IPS DF 4.7 (cell line): Measurements from ENCODE around the gene BTBD17.

Experiments
- DNase-seq: peaks from one replicate; pipeline ENCODE4 v3.0.0-alpha.2; 2013; ENCODE audit warnings: low spot score; ENCODE audit errors: extremely low read depth

The BTBD17 gene

GRCh38 chr17:74389084-74389753 is 27.6 kb upstream of the BTBD17 start:
- DNase-seq = no peak

DNA sequence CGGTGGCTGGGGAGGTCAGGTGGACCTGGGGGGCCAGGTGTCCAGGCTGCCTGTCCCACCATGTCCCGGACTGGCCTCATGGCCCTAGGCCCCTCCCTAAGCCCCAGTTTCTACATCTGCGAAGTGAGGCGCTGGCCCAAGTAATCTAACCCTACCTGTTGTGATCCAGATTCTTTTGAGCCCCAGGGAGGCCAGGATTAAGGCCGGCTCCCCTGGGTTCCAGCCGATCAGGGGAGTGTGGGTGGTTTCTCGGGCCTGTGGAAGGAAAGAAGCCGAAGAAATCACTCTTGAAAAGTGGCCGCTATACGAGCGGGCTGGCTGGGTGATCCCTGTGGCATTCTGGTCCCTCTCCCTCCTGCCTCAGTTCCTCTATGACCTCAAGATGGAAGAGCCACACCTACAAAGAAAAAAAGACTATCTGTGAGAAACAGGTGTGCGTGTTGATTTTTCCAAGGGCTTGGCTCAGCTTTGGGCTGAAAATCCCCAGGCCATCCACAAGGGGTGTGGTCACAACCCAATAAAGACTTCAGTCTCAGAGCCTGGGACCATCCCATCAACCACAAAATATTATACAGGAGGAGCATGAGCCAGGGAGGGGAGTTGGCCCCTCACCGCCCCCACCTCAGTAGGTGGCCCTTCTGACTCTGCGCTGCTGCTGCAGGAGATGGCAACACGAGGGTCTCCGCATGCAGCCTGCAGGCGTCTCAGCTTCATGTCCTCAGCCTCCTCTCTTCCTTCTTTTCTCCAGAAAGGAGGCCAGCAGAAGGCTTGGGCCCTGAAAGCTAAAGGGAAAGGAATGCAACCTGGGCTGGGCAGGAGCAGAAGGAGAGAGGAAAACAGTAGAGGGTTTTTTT is 25.9 kb upstream of the BTBD17 start:
- no peak for DNase-seq

GRCh38 chr17:74386386-74386785 is 24.7 kb upstream of the BTBD17 start:
- DNase-seq = no peak

GRCh38 chr17:74385201-74385600 is 23.5 kb upstream of the BTBD17 start:
- no peak for DNase-seq

- DNase-seq = no peak
Observed at GRCh38 chr17:74383141-74383540, 21.5 kb upstream of the BTBD17 start.

GRCh38 chr17:74380959-74381808 is 19.5 kb upstream of the BTBD17 start:
- no peak for DNase-seq

GRCh38 chr17:74380086-74380958 is 18.7 kb upstream of the BTBD17 start:
- no peak for DNase-seq

GRCh38 chr17:74379495-74380085 is 17.9 kb upstream of the BTBD17 start:
- no peak for DNase-seq

- DNase-seq = no peak
Observed at GRCh38 chr17:74374858-74375257, 13.2 kb upstream of the BTBD17 start.

- no peak for DNase-seq
Observed at GRCh38 chr17:74373838-74374606, 12.4 kb upstream of the BTBD17 start.

DNA sequence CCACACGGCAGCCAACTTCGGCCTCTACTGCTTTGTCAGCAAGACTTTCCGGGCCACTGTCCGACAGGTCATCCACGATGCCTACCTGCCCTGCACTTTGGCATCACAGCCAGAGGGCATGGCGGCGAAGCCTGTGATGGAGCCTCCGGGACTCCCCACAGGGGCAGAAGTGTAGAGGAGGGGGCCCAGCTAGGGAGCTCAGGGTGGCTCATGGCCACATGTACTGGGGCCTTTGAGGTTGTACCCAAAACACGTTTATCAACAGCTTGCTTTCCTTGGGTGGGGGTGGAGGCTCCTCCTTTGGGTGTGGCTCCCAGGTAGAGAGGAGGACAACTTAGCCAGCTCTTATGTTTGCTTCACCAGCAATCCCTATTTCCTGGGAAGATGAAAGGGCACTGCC is 10.8 kb upstream of the BTBD17 start:
- DNase-seq = no peak

DNA sequence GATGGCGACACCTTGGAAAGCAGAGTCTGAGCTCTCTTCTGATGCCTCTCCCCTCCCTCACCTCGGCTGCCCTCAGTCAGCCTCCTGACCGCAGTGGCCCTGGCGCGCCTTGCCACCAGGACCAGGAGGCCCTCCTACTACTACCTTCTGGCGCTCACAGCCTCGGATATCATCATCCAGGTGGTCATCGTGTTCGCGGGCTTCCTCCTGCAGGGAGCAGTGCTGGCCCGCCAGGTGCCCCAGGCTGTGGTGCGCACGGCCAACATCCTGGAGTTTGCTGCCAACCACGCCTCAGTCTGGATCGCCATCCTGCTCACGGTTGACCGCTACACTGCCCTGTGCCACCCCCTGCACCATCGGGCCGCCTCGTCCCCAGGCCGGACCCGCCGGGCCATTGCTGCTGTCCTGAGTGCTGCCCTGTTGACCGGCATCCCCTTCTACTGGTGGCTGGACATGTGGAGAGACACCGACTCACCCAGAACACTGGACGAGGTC is 10.0 kb upstream of the BTBD17 start:
- no peak for DNase-seq

DNA sequence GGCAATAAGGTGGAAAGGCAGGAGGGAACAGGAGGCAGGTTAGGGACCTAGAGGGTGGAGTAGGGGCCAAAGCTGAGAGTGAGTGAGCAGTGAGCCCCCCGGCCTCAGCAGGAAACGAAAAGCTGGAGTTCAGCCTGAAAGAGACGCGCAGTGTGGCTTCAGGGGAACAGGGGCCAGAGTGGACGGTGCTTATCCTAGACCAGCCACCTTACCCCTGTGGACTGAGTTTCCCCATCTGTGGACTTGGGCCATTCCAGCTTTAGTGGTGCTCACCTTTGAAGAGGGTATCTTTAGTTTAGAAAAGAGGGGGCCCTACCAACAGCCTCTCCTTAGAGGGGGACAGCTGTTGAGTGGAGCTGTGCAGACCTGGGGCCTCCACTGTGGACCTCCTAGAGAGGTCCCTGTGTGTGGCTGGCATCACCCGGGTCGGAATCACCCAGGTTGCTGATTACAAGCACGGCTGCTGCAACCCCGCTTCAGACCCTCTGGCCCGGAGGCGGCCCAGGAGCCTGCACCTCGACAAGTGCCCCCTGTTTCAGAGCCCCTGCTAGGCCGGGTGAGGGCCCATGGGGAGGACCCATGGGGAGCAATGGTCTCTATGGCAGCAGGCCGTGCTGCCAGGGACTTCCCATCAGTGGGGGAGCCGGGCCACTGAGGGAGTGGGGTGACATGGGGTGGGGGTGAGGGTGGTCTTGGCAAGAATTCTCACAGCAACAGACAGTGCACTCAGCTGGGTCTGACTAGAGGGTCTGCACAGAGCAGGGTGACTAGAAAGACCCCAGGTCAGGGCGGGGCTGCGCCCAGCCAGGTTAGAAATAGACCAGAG is 8.2 kb upstream of the BTBD17 start:
- no peak for DNase-seq

GRCh38 chr17:74369221-74369620 is 7.6 kb upstream of the BTBD17 start:
- no peak for DNase-seq

DNA sequence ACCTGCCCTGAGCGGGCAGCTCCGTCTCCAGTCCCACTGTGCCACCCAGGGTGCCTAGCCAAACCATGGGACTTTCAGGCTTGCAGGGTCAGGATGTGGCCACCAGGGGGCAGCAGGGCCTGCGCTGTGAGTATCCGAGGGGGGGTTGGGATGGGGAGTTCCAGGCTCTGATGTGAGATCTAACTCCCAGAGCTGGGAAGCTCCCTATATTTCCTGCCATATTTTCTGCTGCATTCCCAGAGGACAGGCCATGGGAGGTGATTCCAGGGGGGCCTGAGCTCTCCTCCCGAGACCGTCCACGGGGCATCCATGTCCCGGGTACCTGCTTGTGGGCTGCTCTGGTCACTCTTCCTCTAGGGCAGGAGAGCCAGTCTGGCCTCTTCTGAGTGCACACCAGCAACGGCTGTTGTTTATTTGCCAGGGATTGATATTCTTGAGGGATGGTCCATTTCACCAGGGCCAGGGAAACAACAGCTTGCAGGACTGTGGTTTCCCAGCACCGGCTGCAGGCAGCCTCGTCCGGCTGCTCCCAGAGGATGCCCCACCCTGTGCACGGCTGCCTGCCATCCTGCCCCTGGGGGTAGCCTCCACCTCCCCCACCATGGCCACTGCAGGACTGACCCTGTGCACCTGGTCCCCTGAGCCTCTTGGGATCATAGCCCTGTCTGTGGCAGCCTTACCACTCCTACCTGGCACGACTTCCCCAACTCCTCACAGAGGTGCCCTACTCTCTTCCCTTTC is 6.8 kb upstream of the BTBD17 start:
- DNase-seq = no peak

GRCh38 chr17:74367206-74367605 is 5.5 kb upstream of the BTBD17 start, which contains the start of gene GPR142:
TSS of gene GPR142 (plus strand) at chr17:74367506. CDS start at chr17:74369541, 2,035 bp downstream.
- DNase-seq = no peak

DNA sequence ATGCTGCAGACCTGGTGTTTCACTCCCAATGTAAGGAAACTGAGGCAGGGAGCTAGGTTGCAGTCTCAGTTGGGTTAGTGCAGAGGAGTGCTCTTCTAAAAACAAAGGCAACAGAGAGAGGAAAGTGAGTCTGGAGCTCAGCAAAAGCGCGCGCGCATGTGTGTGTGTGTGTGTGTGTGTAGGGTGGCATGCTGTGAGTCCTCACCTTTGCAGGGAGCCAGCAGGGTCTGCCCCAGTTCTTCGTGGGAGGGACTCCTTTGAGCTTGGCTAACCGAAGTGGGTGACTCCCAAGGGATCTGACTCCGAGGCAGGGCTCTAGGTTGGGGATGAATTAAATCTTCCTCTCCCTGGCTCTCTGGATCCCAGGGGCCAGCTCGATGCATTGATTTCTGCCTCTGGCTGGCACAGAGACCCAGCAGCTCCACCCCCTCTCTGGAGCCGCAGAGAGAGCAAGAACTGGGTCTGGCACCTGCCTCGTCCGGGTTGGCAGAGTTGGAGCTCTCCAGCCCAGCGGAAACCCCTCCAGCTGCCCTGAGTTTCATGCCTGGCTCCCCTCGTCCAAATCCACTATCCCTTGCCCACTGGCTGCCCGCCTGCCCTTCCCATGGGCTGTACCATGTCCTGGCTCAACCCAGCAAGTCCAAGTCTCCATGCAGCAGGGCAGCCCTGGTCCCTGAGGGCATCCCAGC is 1.3 kb upstream of the BTBD17 start:
- DNase-seq = no peak
